Peyer's patch (tissue), 4 donors: ENCODE data around the gene CALD1. TPM values are rescaled to one million over a fixed set of nuclear protein-coding genes. Genes with fewer than 3 reads are reported as not detected.
A peak's percentile ranks its signal among the peaks of the same experiment; 100 is the strongest.

Source experiments
- DNase-seq, 3 donors: peaks; one replicate each; pipeline ENCODE4 v3.0.0-alpha.2; 2017 to 2019
- H3K27ac ChIP-seq, 4 donors: fragments of 200-600 bp; sonication (generic); one replicate each; pipeline ENCODE4 v1.5.1; 2016 to 2019
- H3K27me3 ChIP-seq, 2 donors: fragments of 200-600 bp; sonication (generic); one replicate each; pipeline ENCODE4 v1.5.1; 2019
- H3K36me3 ChIP-seq, 3 donors: fragments of 200-600 bp; sonication (generic); one replicate each; pipeline ENCODE4 v1.5.1; 2016 to 2019
- H3K4me1 ChIP-seq, 4 donors: fragments of 200-600 bp; sonication (generic); one replicate each; pipeline ENCODE4 v1.5.1; 2016 to 2019
- H3K4me3 ChIP-seq, 4 donors: fragments of 200-600 bp; sonication (generic); 1 replicate in 3 of 4; 2 replicates in 1 of 4; pipeline ENCODE4 v1.5.1; 2016 to 2019; ENCODE audit warnings: mild to moderate bottlenecking in 1 of 4
- H3K9me3 ChIP-seq, 4 donors: fragments of 200-600 bp; sonication (generic); one replicate each; pipeline ENCODE4 v1.5.1; 2016 to 2019; ENCODE audit warnings: mild to moderate bottlenecking in 1 of 4
- CTCF ChIP-seq, 6 experiments: fragments of 450-650 bp in 4 of 6; fragments of 200-600 bp in 2 of 6; sonication (generic) in 1 of 6; IDR thresholded peaks; one replicate each; pipeline ENCODE4 v1.5.1; 2017 to 2019; ENCODE audit warnings: antibody characterized with exemption in 6 of 6, mild to moderate bottlenecking in 3 of 6, moderate library complexity in 1 of 6
- POLR2A ChIP-seq, 2 donors: fragments of 450-650 bp; IDR thresholded peaks; one replicate each; pipeline ENCODE4 v1.5.1; 2017; ENCODE audit warnings: antibody characterized with exemption in 2 of 2, mild to moderate bottlenecking in 2 of 2, moderate library complexity in 2 of 2
- total RNA-seq, 4 donors: library from RNA; depleted of rRNA; stranded (reverse); fragments of >200 nt; gene quantifications; one replicate each; pipeline ENCODE4 v1.1.0, GENCODE V29; 2016

CALD1 gene
- total RNA-seq, 4 donors from 2014 or later, result 39.2 to 536 (median 83.1) TPM

GRCh38 chr7:134986363-134987251 is 207.2 kb downstream of the CALD1 start, which contains the start of gene AGBL3:
AGBL3 (plus strand) TSS chr7:134986508; CDS start chr7:134987934, 1,426 bp downstream.
- peak in 1 of 2 donors; percentile 12 for TF ChIP-seq POLR2A (IDR thresholded peaks at IDR 0.05)
- peak; percentile 10 to 71 (median 66) for TF ChIP-seq CTCF (IDR thresholded peaks at IDR 0.05)
- Histone ChIP-seq H3K4me1 (peaks cover 0 to 5% (median 0%) of the 10 kb centered on the region in 4 donors), H3K36me3 (no peaks in the 10 kb centered on the region)

GRCh38 chr7:134988161-134988560 is 208.7 kb downstream of the CALD1 start:
- Histone ChIP-seq H3K27ac (no peak overlapping the region), H3K9me3 (no peaks in the 10 kb centered on the region), H3K27me3 (no peaks in the 10 kb centered on the region), H3K36me3 (no peaks in the 10 kb centered on the region), H3K4me1 (peaks cover 0 to 15% (median 0%) of the 10 kb centered on the region in 4 donors), H3K4me3 (no peak overlapping the region)
- no peak for DNase-seq
- TF ChIP-seq POLR2A (IDR thresholded peaks at IDR 0.05), result no peak
- no peak for TF ChIP-seq CTCF (IDR thresholded peaks at IDR 0.05)

More at GRCh38 chr7:134986363-134987251, 207.2 kb downstream of the CALD1 start, which contains the start of gene AGBL3:
- Histone ChIP-seq H3K4me3 (peak within 1 kb of the TSS; percentile 64 to 86 (median 77)), H3K27me3 (no peaks in the 10 kb centered on the region), H3K9me3 (no peaks in the 10 kb centered on the region), H3K27ac (peak within 1 kb of the TSS; percentile 80 to 91 (median 88))
- peak; percentile 92 to 97 (median 92) for DNase-seq

- no peaks in the 10 kb centered on the region for H3K9me3 ChIP-seq
- no peaks in the 10 kb centered on the region for H3K27me3 ChIP-seq
- H3K4me1 ChIP-seq, result peaks cover 0 to 25% (median 0%) of the 10 kb centered on the region in 4 donors
- DNase-seq, result no peak
- H3K4me3 ChIP-seq, result no peak overlapping the region
- peak overlapping the region in 2 of 4 donors; percentile 13 to 23 for H3K27ac ChIP-seq
- no peak for TF ChIP-seq CTCF (IDR thresholded peaks at IDR 0.05)
- no peak for TF ChIP-seq POLR2A (IDR thresholded peaks at IDR 0.05)
- no peaks in the 10 kb centered on the region for H3K36me3 ChIP-seq
Observed at GRCh38 chr7:134991469-134992339, 212.3 kb downstream of the CALD1 start.

- no peaks in the 10 kb centered on the region for H3K27me3 ChIP-seq
- DNase-seq, result no peak
- H3K4me1 ChIP-seq, result peaks cover 0 to 25% (median 0%) of the 10 kb centered on the region in 4 donors
- no peak overlapping the region for H3K4me3 ChIP-seq
- H3K36me3 ChIP-seq, result no peaks in the 10 kb centered on the region
- TF ChIP-seq CTCF (IDR thresholded peaks at IDR 0.05) (no peak), POLR2A (IDR thresholded peaks at IDR 0.05) (no peak)
- H3K27ac ChIP-seq, result peak overlapping the region in 3 of 4 donors; percentile 0 to 23 (median 13)
- H3K9me3 ChIP-seq, result no peaks in the 10 kb centered on the region
Observed at GRCh38 chr7:134992626-134993179, 213.3 kb downstream of the CALD1 start.

- H3K9me3 ChIP-seq, result no peaks in the 10 kb centered on the region
- DNase-seq, result no peak
- H3K4me1 ChIP-seq, result peaks cover 0 to 20% (median 0%) of the 10 kb centered on the region in 4 donors
- H3K27ac ChIP-seq, result no peak overlapping the region
- no peaks in the 10 kb centered on the region for H3K27me3 ChIP-seq
- no peak for TF ChIP-seq POLR2A (IDR thresholded peaks at IDR 0.05)
- TF ChIP-seq CTCF (IDR thresholded peaks at IDR 0.05), result no peak
- no peak overlapping the region for H3K4me3 ChIP-seq
- no peaks in the 10 kb centered on the region for H3K36me3 ChIP-seq
Observed at GRCh38 chr7:134993877-134994456, 214.5 kb downstream of the CALD1 start.
